NCI-H146 (cell line): Measurements from ENCODE around the gene RIN3.
"Not testable (repeated sequence)": the region's sequence is repeated elsewhere in the genome, so short reads cannot be mapped to it uniquely, and the experiment has no call there.

Experiments used
- DNase-seq: peaks from one replicate; lab custom pipeline; 2025; lab: John Stamatoyannopoulos, UW

RIN3 gene

DNA sequence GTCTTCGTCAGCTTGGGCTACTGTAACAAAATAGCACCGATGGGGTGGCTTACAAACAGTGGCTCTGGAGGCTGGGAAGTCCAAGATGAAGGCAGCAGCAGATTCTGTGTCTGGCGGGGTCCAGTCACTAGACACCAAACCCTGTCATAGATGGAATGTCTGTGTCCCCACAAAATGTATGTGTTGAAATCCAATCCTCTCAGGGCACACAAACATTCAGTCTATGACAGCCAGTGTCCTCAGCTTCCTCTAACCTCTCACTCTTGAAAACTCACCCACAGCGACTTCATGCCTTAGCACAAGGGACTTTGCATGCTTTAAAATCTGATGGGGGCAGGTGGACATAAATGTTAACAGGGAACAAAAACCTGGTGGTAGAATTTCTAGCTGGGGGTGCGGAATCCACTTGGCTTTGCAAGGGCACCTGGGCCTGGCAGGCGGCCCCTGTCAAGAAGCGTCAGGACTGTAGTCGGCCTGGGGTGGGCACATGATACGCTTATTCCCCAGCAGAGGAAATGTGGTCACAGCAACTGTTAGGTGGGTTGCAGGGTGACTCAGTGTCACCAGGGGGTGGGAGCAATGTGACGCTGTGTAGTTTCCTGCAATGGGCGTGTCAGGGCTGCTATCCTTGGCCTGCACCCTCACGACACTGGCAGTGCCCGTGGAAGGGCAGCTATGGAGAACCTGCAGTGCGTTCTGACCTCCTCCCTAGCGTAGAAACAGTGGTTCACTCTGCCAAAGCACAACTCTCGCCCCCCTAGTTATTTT is 17.7 kb downstream of the RIN3 start:
- no peak for DNase-seq

DNA sequence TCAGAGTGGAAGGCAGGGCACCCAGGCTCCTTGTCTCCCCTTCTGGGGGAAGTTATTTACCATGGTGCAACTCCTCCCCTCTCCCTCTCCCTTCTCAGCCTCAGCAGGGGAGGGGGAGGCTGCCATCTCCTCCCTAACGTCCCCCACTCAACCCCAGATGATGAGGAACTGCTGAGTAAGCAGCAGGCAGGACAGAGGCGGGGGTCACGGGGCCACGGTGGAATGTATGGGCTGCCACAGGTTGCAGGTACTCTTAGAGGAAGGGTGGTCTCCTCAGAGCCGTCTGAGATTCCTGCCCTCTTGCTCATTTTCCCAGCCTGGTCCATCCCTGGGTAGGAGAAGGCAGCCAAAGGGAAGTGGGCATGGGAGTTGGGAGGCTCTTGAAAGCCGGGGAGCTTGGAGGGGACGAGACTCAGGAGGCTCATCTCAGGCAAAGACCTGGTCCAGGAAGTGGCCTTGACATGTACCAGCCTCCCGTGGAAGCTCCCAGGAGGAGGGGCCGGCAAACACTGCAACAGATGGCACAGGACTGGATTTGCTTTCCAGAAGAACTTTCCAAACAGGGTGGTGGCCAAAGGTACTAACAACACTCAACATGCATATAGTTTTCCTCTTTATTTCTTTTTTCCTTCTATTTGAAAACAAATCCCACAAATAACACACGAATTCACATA is 19.0 kb downstream of the RIN3 start:
- DNase-seq = no peak

DNA sequence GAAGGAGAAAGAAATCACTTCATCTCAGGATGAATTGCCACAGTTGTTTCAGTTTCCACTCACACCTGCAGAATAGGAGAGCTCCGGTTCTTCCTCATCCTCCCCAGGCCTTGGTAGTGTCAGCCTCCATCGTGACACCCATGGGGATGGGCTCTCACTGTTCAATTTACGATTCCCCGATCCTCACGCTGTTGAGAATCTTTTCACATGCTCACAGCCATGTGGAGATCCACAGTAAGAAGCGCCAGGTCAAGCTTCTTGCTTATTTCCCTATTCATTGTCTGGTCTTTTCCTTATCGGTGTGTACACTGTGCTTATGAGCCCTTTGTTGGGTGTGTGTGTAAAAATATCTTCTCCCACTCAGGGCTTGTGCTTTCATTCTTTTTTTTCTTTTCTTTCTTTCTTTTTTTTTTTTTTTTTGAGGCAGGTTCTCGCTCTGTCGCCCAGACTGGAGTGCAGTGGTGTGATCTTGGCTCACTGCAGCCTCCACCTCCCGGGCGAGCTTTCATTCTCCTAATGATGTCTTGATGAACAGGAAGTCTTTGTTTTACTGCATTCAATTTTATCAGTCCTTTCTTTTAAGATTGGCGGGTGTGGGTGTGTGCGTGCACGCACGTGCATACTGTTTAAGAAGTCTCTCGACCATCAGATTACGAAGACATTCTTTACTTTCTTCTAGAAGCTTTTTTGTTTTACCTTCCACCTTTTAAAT is 21.5 kb downstream of the RIN3 start:
- DNase-seq = no peak

DNA sequence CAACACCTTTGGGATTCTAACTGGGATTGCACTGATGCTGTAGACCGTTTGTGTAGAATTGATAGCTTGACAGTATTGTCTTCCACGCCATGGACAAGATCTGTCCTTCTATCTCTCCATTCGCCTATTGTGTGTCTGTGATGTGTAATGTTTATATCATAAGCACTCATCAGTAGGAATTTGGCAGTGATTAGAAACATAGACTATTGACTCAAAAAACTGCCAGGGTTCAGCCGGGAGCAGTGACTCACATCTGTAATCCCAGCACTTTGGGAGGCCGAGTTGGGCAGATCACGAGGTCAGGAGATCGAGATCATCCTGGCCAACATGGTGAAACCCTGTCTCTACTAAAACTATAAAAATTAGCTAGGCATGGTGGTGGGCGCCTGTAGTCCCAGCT is 22.6 kb downstream of the RIN3 start:
- not testable (repeated sequence) for DNase-seq

DNA sequence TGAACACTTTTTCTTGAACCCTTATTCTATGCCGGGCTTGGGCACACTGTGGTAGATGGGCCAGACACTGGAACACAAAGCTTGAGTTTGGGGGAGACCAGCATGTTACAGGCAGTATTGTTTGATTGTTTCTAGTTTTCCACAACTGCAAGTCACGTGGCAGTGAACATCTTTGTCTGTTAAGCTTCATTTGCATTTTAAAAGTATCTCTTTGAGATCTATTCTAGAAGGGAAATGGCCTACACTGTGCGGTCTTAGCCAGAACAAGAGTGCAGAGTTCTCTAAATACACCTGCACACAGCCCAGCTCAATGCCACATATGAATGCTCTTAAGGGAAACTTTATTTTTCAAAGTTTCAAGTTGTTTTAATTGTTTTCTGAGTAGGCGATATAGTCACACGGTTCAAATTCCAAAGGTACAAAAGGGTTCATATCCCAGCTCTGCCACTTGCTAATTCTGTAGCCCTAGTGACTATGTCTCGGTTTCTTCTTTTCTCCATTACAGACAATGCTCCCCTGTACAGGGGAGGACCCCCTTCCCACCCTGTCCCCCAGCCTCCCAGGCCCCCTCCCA is 24.9 kb downstream of the RIN3 start:
- no peak for DNase-seq

DNA sequence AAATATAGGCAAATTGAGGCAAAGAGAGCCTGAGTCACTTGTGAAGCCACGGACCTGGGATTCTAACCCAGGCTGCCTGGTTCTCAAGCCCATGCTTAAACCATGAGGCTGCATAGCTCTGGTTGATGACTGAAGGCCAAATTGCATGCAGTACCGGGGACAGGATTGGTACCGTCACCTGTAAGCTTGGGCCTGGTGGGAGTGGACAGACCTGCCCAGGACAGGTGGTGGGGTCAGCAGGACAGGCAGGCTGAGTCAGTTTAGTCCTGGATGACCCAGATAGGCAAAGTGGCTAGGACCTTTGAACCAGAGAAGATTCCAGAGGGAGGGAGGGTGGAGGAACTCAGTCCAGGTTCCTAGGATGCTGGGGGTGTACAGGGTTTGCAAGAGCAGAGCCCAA is 25.8 kb downstream of the RIN3 start:
- no peak for DNase-seq

DNA sequence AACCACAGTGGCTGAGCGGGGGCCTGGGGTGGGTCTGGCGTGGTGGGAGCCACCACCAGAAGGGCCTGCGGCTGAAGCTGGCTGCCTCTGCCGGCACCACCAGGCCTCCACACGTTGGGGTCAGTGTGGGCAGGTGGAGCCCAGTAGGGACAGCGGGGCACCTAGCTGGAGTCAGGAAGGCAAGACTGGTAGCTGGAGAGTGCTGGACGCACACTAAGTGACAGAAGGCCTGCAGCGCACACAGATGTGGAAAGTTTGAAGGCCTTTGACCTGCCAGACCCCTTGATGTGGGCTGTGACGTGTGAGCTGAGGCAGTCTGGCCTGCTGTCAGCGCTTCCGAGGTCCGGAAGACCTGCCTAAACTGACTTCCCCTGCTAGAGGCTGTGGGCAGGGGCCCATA is 26.3 kb downstream of the RIN3 start:
- no peak for DNase-seq

DNA sequence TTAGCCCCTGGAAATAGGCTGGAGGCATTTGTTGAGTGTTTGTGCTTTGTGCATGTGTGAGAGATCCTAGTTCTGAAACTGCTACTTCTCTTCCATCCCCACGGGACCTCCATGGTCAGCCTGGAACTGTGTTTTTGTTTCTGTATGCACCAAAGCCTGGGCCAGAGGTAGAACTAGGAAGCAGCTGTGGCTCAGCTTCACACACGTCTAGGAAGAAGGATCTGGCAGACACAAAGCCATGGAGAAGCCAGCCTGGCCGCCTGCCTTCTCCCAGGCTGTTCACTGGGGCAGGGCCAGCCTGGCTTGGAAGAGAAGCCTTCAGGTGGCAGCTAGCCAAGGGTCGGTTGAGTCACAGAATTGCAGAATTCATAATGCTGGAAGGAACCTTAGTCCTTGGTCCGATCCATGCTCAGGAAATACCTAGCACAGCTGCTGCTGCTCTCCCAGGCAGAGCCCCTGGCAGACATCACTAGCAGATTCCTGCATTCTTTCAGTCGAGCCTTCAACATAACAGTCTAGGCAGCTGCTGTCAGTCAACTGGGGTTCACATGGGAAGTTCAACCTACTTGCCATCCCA is 27.0 kb downstream of the RIN3 start:
- no peak for DNase-seq

DNA sequence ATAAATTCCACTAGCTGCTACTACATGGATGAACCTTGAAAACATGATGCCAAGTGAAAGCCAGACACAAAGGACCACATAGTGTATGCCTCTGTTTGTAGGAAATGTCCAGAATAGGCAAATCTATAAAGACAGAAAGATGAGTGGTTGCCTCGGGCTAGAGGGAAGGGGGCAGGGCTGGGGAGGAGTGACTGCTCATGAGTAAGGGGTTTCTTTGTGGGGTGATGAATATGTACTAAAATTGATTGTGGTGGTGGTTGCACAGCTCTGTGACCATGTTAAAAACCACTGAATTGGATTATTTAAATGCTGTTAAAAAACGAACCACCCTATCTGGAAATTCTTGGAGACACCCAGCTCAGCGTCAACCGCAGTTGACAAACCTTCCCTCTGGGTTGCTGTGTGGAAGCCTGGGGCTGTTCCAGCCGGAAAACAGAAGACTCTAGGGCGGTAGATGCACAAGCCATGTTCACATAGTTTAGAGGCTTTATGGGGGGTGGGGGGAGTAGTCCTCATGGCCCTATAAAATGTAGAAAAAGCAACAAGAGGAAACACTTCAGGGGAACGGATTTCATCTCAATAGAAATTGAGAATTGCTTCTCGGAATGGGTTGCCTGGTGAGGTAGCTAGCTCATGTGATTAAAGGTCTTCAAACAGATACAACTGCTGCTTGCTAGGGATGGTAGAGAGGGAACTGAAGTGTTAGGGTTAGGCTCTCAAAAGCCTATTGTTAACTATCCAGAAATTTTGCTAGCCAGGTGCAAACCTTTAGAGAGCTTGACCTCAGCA is 29.4 kb downstream of the RIN3 start:
- no peak for DNase-seq

DNA sequence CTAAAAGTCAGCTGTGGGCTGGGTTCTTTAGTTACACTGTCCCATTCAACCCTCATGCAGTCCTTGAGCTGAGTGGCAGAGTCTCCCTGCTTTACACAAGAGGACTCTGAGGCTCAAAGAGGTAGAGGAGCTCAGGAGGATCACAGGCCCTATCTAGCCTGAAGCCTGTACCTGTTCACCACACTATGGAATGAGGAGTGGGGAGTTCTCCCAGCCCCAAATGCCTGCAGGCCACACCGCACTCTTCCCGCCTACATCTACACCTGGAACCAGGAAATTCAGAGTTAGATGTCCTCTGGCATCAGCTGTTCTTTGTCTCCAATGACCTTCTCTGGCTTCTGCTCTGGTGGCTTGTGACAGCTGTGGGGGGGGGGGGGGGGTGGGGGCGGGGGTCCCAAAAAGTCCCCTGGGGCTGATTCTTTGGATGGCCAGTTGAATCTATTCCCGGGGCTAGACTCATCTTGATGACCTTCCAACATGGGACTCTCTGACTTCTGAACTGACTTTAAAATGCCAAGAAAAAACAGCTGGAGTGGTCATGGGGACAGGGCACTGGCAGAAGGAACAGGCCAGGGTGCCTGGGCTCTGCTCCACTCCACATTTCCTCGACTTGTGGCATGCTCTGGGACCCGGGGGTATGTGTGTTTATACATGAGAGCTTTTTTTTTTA is 30.6 kb downstream of the RIN3 start:
- DNase-seq = no peak

DNA sequence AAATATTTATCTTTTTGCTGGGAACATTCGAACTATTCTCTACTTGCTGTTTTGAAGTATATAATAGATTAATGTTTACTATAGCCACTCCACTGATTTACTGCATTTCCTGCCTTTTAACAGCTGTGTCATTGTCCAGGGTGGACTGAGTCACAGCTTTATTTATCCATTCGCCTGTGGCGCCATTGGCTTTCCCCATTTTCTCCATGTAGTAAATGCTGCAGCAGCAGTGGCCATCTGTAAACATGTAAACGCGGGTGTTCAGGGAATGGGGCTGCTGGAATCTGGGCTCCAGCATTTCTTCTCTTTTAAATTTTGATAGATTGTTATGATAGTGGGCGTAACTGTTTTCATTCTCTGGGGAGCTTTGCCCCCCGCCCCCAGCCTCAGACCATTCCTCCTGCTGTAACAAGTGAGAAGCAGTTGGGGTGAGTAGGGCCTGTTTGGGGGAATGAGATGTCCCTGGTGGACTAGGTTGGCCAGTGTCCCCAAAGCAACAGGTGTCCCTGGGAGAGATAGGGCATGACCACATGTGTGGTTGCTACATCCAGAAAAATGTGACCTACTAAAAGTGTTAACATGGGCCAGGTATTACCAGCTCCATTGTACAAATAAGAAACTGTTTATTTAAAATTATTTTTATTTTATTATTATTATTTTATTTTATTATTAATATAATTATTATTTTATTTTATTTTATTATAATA is 32.9 kb downstream of the RIN3 start:
- DNase-seq = peak; percentile 34

DNA sequence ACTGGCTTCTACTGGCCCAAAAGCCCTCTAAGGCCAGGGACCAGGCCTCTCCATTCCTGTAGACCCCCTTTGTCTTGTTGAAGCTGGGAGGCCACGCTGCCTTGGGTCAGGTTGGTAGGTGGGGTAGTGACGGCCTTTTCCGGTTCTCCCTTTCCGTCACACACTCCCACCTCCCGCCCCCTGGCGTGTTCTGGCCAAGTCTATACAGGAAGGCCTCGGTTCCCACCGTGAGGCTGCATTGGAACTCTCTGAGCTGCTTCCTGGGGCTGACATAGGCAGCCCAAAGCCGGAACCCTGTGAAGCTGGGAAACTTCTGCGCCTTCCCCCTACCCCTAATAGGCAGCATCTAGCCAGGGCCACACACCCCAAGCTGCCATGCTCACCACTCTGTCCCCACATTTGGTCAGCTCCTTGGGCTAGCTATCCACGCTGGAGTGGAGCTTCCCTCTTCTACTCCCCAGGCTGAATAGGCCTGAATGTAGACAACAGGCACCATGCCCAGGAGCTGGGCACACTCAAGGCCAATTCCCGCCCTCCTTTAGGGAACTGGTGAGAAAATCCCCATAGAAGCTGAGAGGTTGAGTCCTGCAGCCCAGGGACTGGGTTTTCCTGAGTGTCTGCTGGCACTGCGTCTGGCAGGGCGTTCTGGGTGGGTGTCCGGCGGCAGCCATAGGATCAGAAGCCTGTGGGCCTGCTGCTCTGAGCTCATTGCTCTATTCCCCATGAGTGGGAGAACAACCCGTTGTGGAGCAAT is 35.7 kb downstream of the RIN3 start:
- DNase-seq = no peak

DNA sequence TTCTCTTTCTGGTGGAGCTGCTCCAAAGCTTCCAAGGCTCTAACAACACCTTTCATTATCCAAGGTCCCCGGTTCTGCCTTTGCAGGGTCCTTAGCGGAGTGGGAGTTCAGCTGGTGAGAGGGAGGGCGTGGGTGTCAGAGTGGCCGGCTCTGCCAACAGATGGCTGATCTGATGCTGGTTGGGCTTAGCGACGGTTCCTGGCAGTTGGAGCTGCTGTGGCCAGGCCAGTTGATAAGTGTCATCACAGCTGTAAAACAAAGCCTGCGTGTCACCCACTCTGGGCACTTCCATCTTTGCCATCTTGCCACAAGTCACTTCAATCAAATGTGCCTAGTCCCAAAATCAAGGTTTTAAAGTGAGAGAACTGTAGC is 36.3 kb downstream of the RIN3 start:
- no peak for DNase-seq

DNA sequence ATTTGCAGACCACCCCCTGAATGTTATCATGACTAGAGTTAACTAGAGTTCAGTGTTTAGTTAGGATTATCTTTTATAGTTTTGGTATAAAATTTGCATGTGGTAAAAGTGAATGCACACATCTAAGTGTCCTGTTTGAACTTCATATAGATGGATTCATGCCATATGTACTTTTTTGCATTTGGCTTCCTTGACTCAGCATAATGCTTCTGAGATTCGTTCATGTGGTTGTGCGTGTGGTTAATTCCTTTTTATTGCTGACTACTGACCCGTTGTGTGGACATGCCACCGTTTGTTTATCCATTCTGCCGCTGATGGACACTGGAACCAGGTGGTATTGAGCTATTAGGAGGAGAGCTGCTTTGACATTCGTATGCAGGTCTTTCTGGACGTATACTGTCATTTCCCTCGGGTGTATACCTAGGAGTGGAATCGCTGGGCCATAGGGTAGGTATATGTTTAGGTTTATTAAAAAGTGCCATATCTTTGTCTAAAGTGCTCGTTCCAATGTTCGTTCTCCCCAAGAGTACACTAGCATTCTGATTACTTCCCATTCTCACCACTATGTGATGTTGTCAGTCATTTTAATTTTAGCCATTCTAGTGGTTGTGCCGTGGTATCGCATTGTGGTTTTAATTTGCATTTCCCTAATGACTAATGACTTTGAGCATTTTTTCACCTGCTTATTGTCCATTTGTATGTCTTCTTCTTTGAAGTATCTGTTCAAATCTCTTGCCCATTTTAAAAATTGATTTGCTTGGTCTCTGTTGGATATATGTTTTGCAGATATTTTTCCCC is 37.7 kb downstream of the RIN3 start:
- DNase-seq = no peak

DNA sequence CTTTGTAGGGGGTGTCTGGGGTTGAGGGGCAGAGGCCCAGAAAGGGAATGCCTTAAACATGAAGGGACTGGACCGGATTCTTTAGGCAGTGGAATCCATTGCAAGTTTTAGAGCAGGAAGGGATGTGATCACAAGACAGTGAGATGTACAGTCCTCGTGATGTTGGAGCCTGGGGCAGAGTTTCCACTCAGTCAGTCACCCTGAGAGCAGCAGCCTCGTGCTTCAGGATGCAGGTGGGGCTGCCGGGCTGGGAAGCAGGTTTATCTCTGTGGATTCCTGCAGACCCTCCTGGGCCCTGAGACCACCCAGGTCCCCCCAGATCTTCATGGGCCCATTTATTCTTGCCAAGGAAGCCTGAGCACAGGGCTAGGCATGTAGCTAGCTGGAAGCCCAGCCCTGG is 38.5 kb downstream of the RIN3 start:
- DNase-seq = no peak

DNA sequence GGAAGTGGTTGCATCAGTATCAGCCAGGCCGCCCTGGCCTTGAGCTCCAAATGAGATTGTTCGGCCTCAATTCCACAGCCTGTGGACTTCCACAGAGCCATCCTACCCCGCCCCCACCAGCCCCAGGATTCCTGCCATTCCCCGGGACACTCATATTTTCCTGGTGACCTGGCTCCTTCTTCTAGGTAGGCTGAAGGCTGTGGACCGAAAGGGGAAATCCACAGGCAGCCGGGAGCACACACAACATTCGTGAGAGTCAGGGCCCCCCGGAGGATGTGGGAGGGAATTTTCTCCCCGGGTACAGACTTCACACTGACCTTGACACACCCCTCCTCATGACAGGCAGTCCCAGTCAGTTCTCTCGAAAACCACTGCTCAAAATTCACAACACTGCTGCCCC is 39.9 kb downstream of the RIN3 start:
- no peak for DNase-seq

DNA sequence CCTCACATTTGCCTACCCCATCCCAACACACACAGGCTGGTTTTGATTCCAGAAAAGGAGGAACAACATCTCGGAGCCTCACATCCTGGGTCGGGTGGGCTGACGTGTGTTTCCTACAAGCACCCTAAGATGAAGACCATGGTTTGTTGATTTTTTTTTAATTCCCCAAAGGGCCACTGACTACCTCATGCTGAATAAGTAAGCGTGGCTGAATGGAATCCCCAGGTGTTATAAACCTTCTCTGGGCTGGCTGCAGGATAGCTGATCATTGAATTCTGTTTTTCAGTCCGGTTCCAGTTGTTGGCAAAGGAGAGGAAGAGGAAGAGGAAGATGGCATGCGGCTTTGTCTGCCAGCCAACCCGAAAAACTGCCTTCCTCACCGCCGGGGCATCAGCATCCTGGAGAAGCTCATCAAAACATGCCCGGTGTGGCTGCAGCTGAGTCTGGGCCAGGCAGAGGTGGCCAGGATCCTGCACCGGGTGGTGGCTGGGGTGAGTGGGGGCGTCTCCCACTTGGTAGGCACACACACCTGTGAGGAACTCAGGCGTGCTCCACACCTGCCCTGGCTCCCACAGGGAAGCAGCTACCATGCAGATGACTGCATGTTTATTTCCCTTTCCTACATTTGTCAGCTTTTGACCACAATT is 42.0 kb downstream of the RIN3 start:
- no peak for DNase-seq

DNA sequence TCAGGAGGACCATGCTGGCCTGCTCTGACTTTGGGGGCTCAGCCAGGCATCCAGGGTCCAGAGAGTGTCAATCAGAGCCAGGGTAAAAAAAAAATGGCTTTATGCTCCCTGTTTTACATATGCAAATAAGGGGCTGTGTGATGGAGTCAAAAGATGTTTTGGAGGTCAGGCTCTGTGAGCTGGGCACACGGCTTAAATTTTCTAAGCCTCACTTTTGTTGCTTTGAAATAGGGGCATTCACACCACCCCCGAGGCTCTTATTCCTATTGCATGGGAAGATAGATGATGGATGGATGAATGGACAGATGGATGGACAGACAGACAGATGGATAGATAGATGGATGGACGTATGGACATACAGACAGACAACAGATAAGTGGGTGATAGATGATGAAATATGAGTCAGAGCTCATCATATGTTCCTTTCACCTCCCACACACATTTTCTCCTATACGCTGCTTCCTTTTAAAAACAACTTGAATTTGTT is 42.7 kb downstream of the RIN3 start:
- DNase-seq = no peak
